UCSD-AML1 (cell line): Measurements from ENCODE around the gene SCRG1.

ENCODE experiments used
- DNase-seq: peaks from one replicate; lab custom pipeline; 2025; ENCODE audit not compliant: unreplicated experiment; lab: John Stamatoyannopoulos, UW

SCRG1 gene

GRCh38 chr4:173411106-173411693 is 12.3 kb upstream of the SCRG1 start:
- DNase-seq = no peak

DNA sequence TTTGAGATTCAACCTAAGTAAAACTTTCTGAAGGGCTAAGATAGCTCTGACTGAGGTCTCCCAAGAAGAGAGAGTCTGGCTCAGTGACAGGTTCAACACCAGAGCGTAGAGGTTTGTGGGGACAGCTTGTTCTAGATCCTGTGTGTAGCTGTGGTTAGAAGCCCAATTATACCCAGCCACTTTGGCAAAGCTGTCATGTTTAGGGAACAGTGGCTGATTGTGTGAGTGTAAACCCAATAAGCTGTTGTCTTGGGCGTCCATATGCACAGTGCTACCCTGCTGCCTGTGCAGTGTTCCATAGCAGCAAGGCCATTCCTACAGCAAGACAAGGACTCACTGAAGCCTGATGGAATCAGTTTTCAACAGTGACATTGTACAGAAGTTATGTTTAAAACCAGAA is 11.2 kb upstream of the SCRG1 start:
- DNase-seq = no peak

- DNase-seq = no peak
Measured at GRCh38 chr4:173405840-173406606, 7.1 kb upstream of the SCRG1 start.

DNA sequence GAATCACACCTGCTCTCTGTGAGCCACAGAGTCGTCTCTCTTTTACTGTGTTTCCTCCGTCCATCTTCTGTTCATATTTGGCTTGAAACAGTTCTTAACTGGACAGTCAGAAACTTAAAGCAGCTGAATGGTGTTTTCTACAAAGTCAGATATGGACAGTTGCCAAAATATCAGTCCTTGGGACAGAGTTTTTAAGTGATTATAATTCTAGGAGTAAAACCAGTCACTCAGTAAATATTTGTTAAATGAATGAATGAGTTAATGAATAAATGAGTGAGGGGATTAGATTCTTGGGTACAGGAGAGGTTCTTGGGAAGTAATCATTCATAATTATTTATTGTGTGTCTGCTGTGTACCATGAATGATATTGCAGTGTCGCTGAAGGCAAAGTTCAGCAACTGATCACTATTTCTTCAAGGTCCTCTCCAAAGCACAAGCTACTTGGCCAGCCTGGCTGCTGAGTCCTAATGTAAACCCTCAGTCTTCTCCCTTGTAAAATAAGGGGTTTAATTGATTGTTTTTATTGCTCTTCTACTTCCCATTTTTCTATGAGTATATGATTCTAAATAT is 5.5 kb upstream of the SCRG1 start:
- DNase-seq = no peak

- no peak for DNase-seq
Measured at GRCh38 chr4:173403051-173403450, 4.1 kb upstream of the SCRG1 start.

GRCh38 chr4:173401063-173401462 is 2.1 kb upstream of the SCRG1 start:
- DNase-seq = no peak

- DNase-seq = no peak
Measured at GRCh38 chr4:173398220-173398619, 696 bp downstream of the SCRG1 start.

GRCh38 chr4:173397604-173398003 is 1.3 kb downstream of the SCRG1 start:
- no peak for DNase-seq

DNA sequence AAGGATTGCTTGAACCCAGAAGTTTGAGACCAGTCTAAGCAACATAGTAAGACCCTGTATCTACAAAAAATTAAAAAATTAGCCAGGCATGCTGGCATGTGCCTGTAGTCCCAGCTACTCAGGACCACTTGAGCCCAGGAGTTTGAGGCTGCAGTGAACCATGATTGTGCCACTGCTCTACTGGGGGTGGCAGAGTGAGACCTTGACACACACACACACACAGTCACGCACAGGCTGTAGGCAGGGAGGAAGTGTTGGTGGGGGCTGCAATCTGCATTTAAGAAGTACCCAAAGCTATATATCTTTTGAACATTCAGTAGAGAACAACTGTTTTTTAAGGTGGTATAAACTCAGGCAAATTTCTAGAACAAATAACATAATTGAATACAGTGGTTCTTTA is 7.2 kb downstream of the SCRG1 start:
- DNase-seq = no peak

DNA sequence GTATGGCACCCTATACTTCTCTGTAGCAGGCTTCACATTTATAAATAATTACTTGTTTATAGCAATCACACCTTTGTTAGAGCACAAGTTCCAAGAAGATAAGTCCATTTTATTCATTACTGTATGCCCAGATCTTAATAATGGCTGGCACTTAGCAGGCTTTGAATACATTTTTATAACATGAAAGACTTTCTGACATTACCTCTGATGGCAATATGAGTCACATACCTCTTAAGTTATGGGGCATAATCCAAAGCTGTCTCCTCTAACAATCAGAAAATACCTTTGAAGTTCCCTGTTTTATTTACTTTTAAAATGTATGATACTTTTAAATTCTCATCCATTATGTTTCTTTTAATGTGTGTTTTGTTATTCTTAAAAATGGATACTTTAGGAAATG is 12.2 kb downstream of the SCRG1 start:
- DNase-seq = no peak

GRCh38 chr4:173382349-173382748 is 16.6 kb downstream of the SCRG1 start:
- no peak for DNase-seq

- no peak for DNase-seq
Measured at GRCh38 chr4:173381610-173382009, 17.3 kb downstream of the SCRG1 start.

- no peak for DNase-seq
Measured at GRCh38 chr4:173380987-173381386, 17.9 kb downstream of the SCRG1 start.

GRCh38 chr4:173379929-173380328 is 19.0 kb downstream of the SCRG1 start:
- DNase-seq = no peak

- no peak for DNase-seq
Measured at GRCh38 chr4:173374588-173374987, 24.3 kb downstream of the SCRG1 start.

DNA sequence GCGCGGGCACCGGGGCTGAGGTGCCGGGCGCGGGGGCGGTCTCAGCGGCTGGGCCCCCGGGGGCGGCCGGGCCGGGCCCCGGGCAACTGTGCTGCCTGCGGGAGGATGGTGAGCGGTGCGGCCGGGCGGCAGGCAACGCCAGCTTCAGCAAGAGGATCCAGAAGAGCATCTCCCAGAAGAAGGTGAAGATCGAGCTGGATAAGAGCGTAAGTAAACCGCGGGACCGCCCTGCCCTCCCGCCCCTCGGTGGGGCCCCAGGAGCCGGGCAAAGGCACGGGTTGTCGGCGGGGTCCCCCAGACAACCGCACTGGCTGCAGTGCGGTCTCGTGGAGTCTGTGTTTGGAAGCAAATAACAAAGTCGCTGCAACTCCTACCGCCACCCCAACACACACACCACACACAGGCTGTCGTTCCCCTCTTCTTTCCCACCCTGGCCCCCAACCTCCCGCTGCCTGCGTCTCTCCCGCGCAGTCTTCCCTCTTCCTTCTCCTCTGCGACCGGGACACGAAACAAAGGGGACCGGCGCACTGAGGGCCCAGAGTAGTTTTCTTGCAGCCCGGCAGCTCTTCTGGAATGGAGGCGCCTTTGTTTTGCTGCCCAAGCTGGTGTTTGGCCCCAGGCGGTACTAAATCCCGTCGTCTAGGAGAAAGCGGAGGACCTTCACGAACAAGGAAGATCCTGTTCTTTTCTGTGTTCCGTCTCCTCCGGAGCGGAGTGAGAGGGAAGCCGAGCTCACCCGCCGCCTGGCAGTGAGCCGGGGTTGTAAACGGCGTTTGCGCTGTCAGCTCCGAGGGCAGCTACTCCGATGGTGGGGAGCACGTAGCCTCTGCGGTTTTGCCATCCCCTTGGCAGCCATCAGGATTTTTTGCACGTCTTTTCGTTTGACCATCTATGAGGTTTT is 27.4 kb downstream of the SCRG1 start:
- DNase-seq = peak; percentile 67

GRCh38 chr4:173370477-173371291 is 28.2 kb downstream of the SCRG1 start, which contains the start of gene SAP30:
Gene SAP30, plus strand, starts transcription at chr4:173370954. Its CDS starts 229 bp downstream, at chr4:173371183.
- peak; percentile 98 for DNase-seq

GRCh38 chr4:173370130-173370476 is 28.8 kb downstream of the SCRG1 start:
- peak; percentile 67 for DNase-seq

DNA sequence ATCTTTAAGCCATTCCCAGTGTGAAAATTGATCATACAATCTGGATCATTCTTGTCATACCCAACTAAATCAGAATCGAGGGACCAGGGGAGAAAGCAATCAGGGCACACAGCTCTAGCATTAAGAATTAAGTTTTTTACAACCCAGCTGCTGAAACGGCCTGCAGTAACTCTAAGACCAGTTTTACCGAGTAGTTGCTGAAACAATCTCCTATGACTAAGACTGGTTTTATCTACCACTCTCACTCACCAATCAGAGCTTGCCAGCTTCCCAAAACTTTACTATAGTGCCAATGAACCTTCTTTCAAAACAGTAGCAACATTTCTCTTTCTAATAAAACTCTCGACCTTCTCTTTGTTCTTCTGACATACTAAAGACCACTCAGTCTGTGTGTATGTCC is 31.0 kb downstream of the SCRG1 start:
- DNase-seq = no peak

- DNase-seq = no peak
Measured at GRCh38 chr4:173367285-173367684, 31.6 kb downstream of the SCRG1 start.
